Measurements from ENCODE around the gene SLC35F3.
"Not testable (repeated sequence)": the region's sequence is repeated elsewhere in the genome, so short reads cannot be mapped to it uniquely, and the experiment has no call there.

Gene SLC35F3

DNA sequence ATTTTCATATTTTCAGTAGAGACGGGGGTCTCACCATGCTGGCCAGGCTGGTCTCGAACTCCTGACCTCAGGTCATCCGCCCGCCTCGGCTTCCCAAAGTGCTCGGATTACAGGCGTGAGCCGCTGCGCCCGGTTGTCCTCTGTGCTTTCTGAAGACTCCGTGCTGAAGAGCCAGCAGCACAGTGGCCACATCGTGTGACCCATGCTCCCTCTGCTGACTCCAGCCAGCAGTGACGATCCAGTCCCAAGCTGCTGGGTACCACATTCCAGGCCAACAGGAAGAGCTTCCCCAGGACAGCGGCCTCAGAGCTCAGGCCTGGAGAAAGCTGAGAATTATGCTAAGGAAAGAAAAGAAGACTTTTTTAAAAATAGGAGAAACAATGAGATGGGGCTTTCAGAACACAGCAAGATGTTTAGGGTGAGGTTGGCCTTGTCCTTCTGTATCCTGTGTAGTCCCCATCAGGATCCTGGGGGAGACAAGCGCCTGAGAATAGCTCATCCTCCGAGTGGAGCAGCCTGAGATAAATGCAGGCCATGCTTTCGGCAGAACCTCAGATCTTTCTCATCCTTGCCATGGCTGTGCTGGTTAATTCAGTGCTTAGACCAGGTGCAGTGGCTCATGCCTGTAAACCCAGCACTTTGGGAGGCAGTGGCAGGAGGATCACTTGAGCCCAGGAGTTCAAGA is 207.1 kb downstream of the SLC35F3 start:
- peak; percentile 26 for DNase-seq

DNA sequence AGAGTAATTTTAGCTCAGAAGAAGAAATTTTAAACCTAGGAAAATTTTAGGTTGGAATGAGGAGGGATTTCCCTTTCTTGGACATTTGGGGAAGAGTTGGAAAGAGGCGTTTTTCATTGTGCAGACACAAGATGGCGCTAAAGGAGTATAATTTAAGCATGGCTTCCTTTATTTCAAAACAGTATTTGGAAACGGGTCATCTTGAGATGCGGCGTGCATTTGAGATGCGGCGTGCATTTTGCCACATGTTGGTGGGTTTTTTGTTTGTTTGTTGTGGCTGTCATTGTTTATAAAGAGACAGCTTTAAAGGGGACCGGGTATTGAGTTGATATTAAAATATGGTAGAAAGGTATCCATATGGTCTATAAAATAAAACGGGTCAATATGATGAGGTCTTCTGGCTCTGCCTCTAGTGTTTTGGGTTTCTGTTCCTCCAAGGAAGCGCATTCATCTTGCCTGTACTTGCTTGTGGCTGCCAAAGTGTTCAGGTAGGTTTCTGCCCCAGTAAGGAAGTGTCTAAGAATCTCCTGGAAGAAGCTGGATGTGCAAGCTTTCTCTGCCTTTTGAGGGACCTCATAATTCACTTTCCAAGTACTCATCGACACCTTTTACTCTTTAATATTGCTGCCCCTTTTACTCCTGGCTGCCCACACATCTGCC is 210.3 kb downstream of the SLC35F3 start:
- peak; percentile 48 for DNase-seq

- DNase-seq, result no peak
Measured at GRCh38 chr1:234118911-234119310, 214.4 kb downstream of the SLC35F3 start.

- no peak for DNase-seq
Measured at GRCh38 chr1:234119431-234119830, 215.0 kb downstream of the SLC35F3 start.

DNA sequence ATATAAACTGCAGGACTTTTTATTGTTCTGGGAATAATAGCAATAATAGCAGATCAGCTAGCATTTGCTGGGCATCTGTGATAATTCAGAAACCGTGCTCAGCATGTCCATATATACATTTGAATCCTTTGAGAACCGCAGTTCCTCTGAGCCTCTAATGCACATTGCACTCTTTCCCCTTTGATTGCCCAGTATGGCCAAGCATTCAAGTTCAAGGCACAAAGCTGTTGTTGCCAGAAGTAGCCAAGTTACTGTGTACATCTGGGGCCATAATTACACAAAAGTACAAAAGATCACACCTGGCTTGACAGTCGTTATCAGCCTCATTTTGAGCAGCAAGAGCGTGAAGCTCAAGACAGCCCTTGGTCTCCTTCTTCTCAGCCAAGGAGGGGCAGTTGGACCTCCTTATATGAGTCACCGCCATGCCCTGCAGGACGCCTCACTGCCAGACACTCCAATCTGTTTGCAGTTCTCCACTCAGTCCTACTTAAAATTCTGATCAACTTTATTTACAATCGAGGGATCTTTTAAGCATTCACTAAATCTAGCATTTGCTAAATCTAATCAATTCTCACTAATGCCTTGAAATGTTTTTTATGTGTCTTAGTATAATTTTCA is 216.0 kb downstream of the SLC35F3 start:
- no peak for DNase-seq

GRCh38 chr1:234121659-234122058 is 217.2 kb downstream of the SLC35F3 start:
- not testable (repeated sequence) for DNase-seq

- DNase-seq, result not testable (repeated sequence)
Measured at GRCh38 chr1:234122571-234122970, 218.1 kb downstream of the SLC35F3 start.

DNA sequence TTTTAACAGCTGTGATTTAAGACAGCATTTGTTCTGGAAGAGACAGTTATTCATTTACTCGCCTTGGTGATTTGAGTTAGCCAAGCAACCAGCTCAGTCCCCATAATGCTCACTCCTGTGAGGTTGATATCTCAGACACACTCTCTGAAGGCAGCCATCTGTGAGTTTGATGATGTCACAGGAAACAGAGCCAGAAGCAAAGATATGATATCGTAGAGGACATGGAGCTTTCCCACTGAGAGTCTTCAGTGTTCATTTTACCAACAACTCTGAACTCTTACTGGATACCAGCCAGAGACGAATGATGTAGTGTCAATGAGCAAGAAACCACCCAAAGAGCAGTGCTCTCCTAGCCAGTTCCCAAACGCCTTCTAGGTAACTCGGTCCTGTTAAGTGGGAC is 219.4 kb downstream of the SLC35F3 start:
- DNase-seq, result no peak

GRCh38 chr1:234125283-234125682 is 220.8 kb downstream of the SLC35F3 start:
- DNase-seq, result peak; percentile 39

- DNase-seq, result no peak
Measured at GRCh38 chr1:234125714-234126113, 221.2 kb downstream of the SLC35F3 start.

DNA sequence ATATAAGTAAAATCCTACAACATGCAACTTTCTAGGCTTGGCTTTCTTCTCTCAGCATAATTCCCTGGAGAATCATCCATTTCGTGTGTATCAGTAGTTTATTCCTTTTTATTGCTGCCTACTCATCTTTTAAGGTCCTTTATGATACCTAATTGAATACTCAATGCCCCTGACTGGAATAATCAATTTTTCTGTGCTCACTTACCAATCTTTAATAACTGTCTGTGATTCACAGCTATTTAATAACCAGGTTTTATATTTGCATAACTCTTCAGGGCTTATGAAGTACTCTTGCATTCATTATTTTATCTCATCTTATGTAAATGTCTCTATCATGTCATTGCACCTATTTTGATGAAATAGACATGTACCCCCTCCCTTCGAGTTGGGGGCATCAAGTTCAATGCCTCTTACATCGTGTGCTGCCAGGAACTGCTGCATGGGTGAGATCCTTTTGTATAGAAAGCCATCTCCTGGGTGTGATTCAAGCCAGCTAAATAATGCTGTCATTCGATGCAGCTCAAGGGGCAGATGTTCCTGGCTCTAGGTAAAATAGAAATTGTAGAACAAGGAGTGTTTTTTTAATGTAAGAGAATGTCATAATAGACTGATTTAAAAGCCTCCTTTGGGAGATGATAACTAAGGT is 222.7 kb downstream of the SLC35F3 start:
- no peak for DNase-seq

DNA sequence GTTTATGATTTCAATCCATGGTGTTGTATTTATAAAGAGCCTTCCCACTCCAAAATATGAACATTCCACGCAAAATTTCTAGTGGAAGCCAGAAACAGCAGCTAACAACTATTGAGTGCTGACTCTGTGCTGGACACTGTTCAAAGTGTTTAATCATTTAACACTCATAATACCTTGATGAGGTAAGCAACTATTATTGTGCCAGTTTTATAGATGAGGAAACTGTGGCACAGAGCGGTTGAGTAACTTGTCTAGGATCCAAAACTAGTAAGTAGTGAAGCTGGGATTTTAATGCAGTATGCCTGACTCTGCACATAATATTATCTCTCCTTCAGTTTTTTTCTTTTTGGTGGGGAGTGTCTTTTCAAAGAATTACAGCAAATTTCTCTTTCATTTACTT is 228.3 kb downstream of the SLC35F3 start:
- no peak for DNase-seq

DNA sequence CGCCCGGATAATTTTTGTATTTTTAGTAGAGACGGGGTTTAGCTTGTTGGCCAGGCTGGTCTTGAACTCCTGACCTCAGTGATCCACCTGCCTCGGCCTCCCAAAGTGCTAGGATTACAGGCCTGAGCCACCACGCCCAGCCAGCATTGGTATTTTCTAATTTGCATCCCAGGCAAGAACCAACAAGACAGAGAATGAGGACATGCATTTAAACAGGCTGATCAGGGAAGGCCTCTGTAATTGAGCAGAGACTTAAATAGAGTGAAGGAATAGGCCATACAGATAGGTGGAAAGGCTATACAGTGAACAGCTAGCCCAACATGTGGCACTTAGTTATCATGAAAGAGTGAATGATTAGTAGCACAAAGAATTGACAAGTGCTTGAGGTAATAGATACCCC is 230.4 kb downstream of the SLC35F3 start:
- DNase-seq, result no peak

DNA sequence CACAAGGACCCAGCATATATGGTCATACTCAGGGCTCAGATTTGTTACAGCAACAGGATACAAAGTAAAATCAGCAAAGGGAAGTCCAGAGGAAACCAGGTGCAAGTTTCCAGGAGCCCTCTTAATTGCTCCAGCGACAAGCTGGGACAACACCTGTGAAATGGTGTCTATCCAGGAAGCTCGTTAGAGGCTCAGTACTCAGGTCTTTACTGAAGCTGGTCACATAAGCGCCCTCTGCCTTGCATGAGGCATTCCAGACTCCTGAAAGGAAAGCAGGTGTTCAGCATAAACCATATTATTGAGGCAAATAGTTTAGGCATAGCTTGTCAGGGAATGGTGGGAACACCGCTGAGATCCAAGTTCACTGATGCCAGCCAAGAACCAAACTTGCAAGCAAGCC is 231.0 kb downstream of the SLC35F3 start:
- no peak for DNase-seq

GRCh38 chr1:234136073-234136472 is 231.6 kb downstream of the SLC35F3 start:
- no peak for DNase-seq

DNA sequence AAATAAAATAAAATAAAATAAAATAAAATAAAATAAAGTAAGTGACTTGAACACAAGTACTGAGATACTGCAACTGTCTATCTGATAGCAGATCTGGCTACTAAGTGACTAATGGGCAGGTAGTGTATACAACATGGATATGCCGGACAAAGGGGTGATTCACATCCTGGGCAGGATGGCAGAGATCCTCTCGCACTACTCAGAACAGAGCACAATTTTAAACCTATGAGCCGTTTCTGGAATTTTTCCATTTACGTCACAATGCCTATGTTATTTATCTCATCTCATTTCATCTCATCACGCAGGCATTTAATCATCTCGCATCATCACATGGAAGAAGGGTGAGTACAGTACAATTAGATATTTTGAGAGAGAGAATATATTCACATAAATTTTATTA is 235.5 kb downstream of the SLC35F3 start:
- DNase-seq, result no peak

- DNase-seq, result no peak
Measured at GRCh38 chr1:234140388-234140787, 235.9 kb downstream of the SLC35F3 start.

GRCh38 chr1:234141006-234141405 is 236.5 kb downstream of the SLC35F3 start:
- DNase-seq, result no peak

DNA sequence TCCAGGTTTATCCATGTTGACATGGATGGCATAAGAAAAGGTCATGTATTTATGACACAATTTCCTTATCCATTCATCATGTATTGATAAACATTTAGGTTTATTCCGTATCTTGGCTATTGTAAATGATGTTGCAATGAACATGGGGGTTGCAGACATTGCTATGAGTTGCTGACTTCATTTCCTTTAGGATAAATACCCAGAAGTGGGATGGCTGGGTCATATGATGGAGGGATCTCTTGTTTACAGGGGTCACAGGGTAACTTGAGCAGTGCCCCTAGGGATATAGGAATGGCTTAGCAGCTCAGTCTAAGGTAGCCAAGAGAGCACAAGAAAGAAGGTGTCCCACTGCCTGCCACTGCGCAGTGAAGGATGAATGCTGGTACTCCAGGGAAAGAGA is 239.2 kb downstream of the SLC35F3 start:
- DNase-seq, result no peak

DNA sequence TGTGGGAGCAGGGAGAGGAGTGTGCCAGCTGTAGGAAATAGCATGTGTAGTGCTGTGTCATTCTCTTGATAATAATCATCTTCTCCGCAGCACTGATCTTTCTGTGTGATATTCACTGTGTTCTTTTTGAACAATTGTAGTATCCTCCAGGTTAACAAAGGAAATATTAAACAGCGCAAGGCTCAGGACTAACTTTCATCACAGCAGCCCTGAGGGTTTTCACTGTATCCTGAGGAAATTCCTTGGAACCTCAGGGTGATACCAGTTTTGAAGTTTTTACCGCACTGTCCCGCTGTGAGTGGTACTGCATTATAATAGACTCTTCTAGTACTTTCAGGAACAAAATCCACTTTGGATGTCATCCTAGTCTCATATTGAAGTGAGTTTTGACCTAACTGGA is 240.4 kb downstream of the SLC35F3 start:
- DNase-seq, result no peak

DNA sequence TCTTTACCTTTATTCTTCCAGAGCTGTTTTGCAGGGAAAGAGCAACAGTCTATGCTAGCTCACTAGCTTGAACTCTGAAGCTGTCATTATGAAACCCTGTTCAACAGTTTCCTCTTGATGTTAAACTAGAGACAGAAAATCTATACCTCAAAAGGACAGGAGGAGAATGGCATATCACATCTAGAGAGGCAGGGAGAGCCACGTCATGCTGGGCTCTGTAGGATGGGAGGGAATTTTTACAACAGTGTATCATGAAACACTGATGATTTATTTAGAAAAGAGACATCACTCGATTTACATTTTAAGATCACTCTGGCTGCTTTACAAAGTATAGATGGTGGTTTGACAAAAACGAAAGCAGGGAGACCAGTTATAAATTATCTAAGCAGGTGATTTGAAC is 243.9 kb downstream of the SLC35F3 start:
- no peak for DNase-seq

DNA sequence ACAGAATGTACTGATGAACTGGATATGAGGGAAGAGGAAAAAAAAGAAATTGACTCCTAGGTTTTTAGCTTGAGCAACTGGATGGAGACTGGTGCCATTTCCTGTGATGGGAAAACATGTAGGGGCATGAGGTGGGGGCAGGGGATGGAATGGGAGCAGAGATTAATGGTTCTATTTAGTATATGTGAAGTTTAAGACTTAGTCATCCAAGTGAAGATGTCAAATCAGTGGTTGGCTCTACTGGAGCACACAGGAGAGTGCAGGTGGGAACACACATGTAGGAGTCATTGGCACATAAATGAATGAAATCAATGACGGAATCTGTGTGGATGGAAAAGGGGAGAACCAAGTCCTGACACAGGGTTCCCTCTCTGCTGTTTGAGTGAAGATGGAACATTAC is 244.3 kb downstream of the SLC35F3 start:
- no peak for DNase-seq

- DNase-seq, result no peak
Measured at GRCh38 chr1:234149217-234149616, 244.7 kb downstream of the SLC35F3 start.

DNA sequence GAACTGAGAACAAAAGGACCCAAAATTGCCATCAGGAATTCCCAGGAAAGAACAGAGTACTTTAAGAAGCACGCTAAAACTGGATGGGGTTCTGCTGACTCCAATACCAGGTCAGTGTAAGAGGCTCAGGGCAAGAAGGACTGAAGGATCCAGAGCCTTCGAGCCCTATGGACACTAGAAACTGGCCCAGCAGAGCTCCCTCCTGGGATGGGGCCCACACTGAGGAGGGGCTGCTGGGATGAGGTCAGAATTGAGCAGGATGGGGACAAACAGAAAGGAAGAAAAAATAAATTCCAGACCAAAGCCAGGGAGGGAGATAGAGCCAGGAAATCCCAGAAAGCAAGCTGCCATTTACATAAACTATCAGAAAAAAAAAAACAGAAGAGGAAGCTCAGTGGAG is 246.4 kb downstream of the SLC35F3 start:
- no peak for DNase-seq

All from RPMI8226 (cell line).